GM19035 (cell line): Measurements from ENCODE around the gene HSH2D.
A peak's percentile ranks its signal among the peaks of the same experiment; 100 is the strongest.

Experiments
- ATAC-seq: cut with Tn5 transposase; IDR thresholded peaks from one replicate; pipeline ENCODE4 v1.9.1; 2021; ENCODE audit not compliant: unreplicated experiment

HSH2D gene

DNA sequence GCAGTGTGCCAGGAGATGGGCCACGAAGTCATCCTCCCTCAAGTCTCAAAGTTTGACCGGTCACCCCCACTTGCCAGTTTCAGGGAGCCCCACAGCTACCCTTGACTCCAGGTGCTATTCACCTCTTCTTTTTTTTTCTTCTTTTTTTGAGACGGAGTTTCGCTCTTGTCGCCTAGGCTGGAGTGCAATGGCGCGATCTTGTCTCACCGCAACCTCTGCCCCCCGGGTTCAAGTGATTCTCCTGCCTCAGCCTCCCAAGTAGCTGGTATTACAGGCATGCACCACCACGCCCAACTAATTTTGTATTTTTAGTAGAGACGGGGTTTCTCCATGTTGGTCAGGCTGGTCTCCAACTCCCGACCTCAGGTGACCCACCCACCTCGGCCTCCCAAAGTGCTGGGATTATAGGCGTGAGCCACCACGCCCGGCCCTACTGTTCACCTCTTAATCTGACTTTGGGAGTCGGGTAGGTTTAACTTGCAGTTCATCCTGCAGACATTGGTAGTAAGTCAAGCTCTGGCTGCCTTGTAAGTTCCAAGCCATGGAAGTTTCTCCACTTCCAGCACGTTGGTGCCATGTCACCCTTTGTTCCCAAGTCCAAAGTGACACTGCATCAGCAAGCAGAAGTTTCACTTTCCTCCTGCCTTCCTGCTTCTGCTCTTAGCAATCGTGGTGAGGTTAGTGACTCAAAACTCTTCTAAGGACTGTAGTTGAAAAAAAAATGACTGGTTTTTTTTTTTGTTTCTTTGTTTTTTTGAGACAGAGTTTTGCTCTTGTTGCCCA is 24.2 kb upstream of the HSH2D start:
- peak; percentile 12 for ATAC-seq

DNA sequence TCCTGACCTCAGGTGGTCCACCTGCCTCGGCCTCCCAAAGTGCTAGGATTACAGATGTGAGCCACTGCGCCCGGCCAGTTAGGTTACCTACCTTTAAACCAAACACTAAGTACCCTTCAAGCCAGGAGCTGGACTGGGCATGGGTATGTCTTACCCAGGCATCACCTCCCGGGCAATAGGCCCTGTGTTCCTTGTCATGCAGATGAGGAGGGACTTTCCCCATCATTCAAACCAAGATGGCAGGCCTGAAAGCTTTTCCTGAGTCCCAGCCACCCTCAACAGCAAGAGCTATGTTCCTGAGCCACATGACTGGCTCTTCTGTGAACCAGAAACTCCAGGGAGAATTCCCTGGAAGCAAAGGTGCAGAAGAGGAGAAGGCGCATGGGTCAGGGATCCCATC is 22.3 kb upstream of the HSH2D start:
- ATAC-seq, result no peak

- ATAC-seq, result no peak
These were observed 21.5 kb upstream of the HSH2D start for GRCh38 chr19:16121967-16122366.

DNA sequence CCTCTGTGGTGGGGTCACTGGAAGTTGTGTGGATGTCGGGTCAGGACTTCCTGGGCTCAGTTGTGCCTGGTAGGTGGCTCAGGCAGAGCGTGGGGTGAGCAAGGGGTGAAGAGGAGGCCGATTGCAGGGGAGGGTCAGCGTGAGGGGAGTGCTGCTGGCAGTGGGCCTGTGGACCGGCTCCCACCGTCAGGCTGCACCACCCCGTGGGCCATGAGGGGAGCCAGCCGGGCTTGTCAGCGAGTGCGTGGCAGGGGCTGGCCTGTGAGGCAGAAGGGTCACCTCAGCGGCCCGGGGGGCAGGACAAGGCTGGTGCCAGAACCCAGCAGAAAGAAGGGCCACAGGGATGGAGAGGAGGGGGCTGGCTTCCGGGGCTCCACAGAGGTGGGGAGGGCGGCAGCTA is 18.5 kb upstream of the HSH2D start:
- no peak for ATAC-seq

- no peak for ATAC-seq
These were observed 17.6 kb upstream of the HSH2D start for GRCh38 chr19:16125737-16126495.

- no peak for ATAC-seq
These were observed 16.4 kb upstream of the HSH2D start for GRCh38 chr19:16127080-16127479.

- no peak for ATAC-seq
These were observed 15.6 kb upstream of the HSH2D start for GRCh38 chr19:16127776-16128371.

GRCh38 chr19:16131648-16132047 is 11.8 kb upstream of the HSH2D start:
- ATAC-seq, result no peak

DNA sequence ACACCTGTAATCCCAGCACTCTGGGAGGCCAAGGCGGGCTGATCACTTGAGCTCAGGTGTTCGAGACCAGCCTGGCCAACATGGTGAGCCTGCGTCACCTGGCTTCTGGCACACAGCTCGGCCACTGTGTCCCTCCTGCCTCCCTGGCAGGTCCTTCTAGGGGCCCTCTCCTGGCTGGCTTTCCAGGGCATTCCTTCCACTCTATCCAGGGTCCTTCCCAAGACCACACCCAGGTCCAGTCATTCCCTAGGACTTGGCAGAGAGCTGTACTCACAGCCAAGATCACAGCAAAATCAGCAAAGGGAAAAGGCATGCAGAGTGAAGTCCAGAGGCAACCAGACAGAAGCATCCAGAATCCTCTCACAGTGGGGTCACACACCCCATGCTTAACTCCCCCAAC is 9.7 kb upstream of the HSH2D start:
- ATAC-seq, result no peak

DNA sequence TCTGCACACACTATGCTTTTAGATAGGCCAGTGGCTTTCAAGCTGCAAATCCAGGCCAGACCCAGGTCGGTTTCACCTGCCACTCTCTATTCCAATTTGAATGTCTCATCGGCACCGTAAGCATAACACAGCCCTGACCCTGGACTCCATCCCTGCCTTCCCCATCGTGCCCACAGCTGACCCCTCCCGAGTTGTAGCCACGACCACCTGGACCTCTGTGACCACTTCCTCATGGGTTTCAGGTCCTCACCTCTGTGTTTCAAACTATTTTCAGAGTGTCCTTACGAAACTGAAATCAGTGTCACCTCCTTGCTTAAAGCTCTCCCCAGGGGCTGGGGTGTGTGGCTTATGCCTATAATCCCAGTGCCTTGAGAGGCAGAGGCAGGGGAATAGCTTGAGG is 9.0 kb upstream of the HSH2D start:
- peak; percentile 51 for ATAC-seq

GRCh38 chr19:16135430-16136127 is 7.9 kb upstream of the HSH2D start:
- ATAC-seq, result no peak

DNA sequence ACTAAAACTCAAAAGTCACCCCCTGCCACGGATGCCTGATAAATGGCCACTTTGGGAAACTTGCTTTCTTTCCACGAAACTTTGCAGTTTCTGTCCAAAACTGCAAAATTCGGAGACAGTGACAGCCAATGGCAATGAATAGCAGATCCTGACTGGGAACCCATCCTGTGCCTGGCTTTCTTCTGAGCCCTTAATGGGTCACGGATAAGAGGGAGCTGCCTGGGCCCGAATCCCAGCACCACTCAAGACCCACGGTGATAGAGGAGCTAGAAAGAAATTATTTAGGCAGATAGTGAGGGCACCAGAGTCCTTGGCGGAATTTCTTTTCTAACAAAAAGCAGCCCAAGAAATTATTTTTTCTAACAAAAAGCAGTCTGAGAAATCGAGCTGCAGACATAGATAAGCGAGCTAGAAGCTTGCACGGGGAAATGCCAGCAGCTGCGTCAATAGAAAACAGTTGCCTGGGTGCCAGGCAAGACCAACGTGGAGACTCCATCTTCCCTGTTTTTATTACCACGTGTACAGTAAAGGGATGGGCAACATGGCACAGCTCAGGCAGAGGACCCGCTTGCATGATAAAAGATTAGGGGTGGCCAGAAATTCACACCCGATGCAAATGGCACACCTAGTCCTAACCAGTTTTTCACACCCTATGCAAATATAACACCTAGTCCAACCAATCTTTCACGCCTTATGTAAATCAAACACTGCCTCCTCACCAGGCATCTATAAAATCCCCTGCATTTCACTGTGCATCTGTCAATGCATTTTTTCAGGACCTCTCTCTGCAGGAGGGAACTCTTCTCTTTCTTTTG is 7.1 kb upstream of the HSH2D start:
- no peak for ATAC-seq

DNA sequence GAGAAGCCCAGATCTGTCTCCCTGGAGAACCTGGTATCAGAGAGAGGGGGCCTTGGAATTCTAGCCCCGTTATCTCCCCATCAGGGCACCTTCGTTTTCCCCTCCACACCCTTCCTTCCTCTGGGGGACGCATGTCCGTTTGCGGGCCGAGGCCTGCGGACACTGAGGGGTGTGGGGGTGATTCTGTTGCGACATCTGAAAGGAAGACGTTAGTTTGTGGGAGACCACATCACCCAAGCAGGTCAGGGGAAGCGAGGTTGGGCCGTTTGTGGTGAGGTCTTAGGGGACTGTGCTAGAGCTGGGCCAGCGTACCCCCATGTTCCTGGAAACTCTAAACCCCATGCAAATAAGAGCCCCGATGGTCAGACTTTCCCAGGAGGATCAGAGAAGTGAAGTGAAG is 3.7 kb upstream of the HSH2D start:
- no peak for ATAC-seq

GRCh38 chr19:16141043-16141442 is 2.4 kb upstream of the HSH2D start:
- ATAC-seq, result peak; percentile 34

DNA sequence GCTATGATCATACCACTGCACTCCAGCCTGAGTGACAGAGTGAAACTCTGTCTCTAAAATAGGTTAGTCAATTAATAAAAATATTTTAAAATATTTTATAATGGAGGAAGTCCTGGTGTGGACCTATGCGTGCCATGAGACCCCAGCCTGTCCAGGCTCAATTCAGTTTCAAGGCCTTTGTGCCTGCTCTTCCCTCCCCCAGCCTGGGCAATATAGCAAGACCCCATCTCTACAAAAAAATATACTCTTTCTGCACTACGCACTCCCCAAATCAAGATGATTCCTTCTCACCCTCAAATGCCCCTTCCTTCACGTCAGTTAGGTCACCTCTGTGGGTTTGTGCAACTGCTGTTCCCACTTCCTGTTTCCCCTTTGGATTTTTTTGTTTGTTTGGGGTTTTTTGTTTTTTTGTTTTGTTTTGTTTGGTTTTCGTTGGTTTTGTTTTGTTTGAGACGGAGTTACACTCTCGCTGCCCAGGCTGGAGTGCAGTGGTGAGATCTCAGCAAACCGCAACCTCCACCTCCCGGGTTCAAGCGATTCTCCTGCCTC is 1.4 kb upstream of the HSH2D start:
- ATAC-seq, result no peak

DNA sequence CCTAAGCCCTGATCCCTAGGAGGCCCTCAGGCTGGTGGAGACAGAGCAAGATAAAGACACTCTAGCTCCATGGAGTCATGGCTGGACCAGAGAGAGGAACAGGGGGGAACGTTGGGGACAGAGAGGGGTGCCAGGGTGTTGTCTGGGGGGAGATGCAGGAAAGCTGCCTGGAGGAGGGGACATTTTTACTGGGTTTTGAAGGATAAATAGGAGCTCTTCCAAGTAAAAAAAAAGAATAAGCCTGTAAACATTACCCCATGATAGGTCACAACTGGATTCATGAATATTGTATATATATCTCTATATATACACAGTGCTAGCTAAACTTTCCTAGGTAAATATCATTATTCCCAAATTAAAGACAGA is 714 bp downstream of the HSH2D start:
- ATAC-seq, result no peak

GRCh38 chr19:16146112-16146511 is 2.6 kb downstream of the HSH2D start:
- ATAC-seq, result no peak

DNA sequence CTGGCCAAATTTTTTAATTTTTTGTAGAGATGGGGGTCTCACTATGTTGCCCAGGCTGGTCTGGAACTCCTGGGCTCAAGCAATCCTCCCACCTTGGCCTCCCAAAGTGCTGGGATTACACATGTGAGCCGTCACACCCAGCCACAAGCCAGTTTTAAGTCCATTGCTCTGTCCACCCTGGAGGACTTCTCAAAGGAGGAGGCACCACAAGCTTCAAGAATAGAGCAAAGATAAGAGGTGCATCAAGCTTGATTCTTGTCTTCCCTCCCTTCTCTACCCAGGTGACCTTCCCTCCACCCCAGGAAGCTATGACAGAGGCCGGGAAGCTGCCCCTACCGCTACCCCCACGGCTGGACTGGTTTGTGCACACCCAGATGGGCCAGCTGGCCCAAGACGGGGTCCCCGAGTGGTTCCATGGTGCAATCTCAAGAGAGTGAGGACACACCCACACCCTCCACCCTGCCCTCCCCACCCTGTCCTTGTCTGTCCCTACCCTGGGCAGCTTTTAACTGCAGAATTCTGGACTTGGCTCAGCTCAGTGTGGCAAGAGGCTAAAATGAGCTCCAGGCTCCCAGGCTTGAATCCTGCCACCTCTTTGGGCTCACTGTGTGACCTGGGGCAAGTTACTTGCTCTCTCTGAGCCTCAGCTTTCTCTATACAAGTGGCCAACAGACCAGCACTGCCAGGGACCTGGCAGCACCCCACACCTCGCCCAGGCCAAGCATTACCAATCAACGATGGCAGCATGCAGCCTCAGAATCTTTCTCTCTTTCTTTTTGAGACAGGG is 5.2 kb downstream of the HSH2D start:
- ATAC-seq, result no peak

- ATAC-seq, result no peak
These were observed 10.3 kb downstream of the HSH2D start for GRCh38 chr19:16153582-16154336.
